Lower lobe of right lung (tissue), 2 donors: ENCODE data around the gene MTERF4. TPM values are rescaled to one million over a fixed set of nuclear protein-coding genes. Genes with fewer than 3 reads are reported as not detected.

Source experiments
- ATAC-seq, 2 donors: fragments of 200-7000 bp; cut with Tn5 transposase; one replicate each; pipeline ENCODE4 v1.9.1; 2020 to 2022; ENCODE audit warnings: mild to moderate bottlenecking in 2 of 2, moderate library complexity in 2 of 2
- DNase-seq: peaks from one replicate; pipeline ENCODE4 v3.0.0-alpha.2; 2020
- H3K27ac ChIP-seq: fragments of 200-600 bp; one replicate; pipeline ENCODE4 v1.8.0; 2022
- H3K27me3 ChIP-seq: fragments of 200-600 bp; one replicate; pipeline ENCODE4 v1.8.0; 2022; ENCODE audit warnings: low read depth
- H3K36me3 ChIP-seq: fragments of 200-600 bp; one replicate; pipeline ENCODE4 v1.8.0; 2022; ENCODE audit warnings: mild to moderate bottlenecking
- H3K4me1 ChIP-seq: fragments of 200-600 bp; one replicate; pipeline ENCODE4 v1.8.0; 2022
- H3K4me3 ChIP-seq: fragments of 200-600 bp; one replicate; pipeline ENCODE4 v1.8.0; 2022; ENCODE audit warnings: mild to moderate bottlenecking
- H3K9me3 ChIP-seq: fragments of 200-600 bp; one replicate; pipeline ENCODE4 v1.8.0; 2022
- intact Hi-C: fragments of 100-400 bp; cut with DNase I; formaldehyde crosslinking; loops from one replicate; pipeline ENCODE4 v1.11.0; 2022
- total RNA-seq: library from RNA; stranded (reverse); fragmentation: NEBNext Ultra II Directional; extraction: Animal tissue kit (Norgen Biotek cat#: 25700); gene quantifications from one replicate; pipeline ENCODE4 v1.2.1, GENCODE V29; 2021
- TF ChIP-seq, protein P1 (sequence below): fragments of 200-600 bp; IDR thresholded peaks from one replicate; pipeline ENCODE4 v1.8.0; 2022; ENCODE audit warnings: antibody characterized with exemption, mild to moderate bottlenecking
- donor health status: DM: no; HTN: yes; CAD: no; lungs with severe emphysema.

MTERF4 gene
- total RNA-seq, 1 donor from 2014 or later, result 32.0 TPM

DNA sequence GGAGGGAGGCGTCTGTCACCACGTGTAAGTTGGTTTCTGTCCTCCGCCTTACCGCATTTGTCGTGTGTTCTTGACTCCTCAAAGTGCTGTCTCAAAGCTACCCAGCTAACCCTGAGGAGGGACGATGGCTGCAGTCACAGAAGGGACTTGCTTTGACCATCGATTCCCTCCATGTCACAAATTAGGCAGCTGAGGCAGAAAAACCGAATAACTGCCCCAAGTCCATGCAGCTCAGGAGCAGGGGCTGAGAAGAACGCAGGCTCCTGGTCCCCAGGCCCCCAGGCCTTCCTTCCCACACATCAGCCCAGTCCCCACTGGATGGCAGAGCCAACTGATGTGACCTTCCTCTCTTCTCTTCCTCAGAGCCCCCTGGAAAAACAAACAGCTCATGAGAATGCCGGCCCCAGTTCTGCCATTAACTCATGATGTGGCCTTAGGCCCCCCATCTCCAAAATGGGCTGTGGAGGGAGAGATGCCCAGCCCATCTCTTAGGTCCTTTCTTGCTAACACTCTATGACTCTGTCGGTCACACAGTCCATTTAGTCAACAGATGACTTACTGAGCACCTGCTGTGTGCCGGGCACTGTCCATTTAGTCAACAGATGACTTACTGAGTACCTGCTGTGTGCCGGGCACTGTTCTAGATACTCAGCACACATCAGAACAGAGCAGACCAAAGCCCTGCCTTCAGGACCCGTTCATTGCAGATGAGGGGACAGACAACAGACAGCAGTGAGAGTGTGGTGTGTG lies 19.6 kb downstream of the MTERF4 start:
- TF ChIP-seq, protein P1, sequence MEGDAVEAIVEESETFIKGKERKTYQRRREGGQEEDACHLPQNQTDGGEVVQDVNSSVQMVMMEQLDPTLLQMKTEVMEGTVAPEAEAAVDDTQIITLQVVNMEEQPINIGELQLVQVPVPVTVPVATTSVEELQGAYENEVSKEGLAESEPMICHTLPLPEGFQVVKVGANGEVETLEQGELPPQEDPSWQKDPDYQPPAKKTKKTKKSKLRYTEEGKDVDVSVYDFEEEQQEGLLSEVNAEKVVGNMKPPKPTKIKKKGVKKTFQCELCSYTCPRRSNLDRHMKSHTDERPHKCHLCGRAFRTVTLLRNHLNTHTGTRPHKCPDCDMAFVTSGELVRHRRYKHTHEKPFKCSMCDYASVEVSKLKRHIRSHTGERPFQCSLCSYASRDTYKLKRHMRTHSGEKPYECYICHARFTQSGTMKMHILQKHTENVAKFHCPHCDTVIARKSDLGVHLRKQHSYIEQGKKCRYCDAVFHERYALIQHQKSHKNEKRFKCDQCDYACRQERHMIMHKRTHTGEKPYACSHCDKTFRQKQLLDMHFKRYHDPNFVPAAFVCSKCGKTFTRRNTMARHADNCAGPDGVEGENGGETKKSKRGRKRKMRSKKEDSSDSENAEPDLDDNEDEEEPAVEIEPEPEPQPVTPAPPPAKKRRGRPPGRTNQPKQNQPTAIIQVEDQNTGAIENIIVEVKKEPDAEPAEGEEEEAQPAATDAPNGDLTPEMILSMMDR, result no peak
- H3K4me3 ChIP-seq, result no peak overlapping the region
- no peak for DNase-seq
- no peaks in the 10 kb centered on the region for H3K9me3 ChIP-seq
- H3K27me3 ChIP-seq, result no peaks in the 10 kb centered on the region
- H3K4me1 ChIP-seq, result no peaks in the 10 kb centered on the region
- peaks cover 20% of the 10 kb centered on the region for H3K36me3 ChIP-seq
- intact Hi-C loops, result no loop called here
- no peak overlapping the region for H3K27ac ChIP-seq
- no peak for ATAC-seq

DNA sequence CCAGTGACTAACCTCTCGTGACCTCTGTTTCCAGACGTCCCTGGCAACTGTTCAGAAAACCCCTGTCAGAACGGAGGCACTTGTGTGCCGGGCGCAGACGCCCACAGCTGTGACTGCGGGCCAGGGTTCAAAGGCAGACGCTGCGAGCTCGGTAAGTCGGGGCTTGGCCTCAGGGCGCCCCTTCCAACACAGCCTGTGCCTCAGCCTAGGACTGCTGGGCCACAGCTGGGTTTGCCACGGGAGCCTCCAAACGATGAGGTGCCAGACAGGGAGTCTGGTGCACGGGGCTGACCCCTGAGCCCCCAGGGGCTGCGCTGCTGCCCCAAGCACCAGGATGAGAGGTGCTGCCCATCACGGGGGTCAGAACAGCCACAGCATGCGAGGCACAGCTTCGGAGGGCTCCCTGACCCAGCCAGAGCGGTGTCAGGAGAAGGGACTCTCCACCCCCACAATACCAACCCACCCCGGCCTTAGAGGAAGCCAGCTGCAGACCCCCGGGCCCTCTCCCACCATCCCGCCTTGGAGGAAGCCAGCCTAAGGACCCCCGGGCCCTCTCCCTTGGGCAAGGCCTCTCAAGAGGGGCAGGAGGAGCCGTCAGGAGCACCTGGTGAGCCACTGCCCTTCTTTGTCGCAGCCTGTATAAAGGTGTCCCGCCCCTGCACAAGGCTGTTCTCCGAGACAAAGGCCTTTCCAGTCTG lies 20.3 kb downstream of the MTERF4 start:
- H3K4me3 ChIP-seq, result no peak overlapping the region
- peak in 1 of 2 donors; percentile 26 for ATAC-seq
- no peak for DNase-seq
- no peaks in the 10 kb centered on the region for H3K27me3 ChIP-seq
- H3K9me3 ChIP-seq, result no peaks in the 10 kb centered on the region
- H3K4me1 ChIP-seq, result no peaks in the 10 kb centered on the region
- H3K36me3 ChIP-seq, result peaks cover 13% of the 10 kb centered on the region
- peak overlapping the region; percentile 24 for H3K27ac ChIP-seq
- TF ChIP-seq, protein P1, result no peak
- intact Hi-C loops, result no loop called here

GRCh38 chr2:241081190-241081642 lies 20.9 kb downstream of the MTERF4 start:
- Histone ChIP-seq H3K27me3 (no peaks in the 10 kb centered on the region), H3K4me3 (no peak overlapping the region), H3K27ac (peak overlapping the region; percentile 24), H3K36me3 (peaks cover 7% of the 10 kb centered on the region), H3K4me1 (no peaks in the 10 kb centered on the region), H3K9me3 (no peaks in the 10 kb centered on the region)
- DNase-seq (no peak), ATAC-seq (peak in 1 of 2 donors; percentile 9)
- TF ChIP-seq, protein P1, result no peak
- intact Hi-C loops, result no loop called here

DNA sequence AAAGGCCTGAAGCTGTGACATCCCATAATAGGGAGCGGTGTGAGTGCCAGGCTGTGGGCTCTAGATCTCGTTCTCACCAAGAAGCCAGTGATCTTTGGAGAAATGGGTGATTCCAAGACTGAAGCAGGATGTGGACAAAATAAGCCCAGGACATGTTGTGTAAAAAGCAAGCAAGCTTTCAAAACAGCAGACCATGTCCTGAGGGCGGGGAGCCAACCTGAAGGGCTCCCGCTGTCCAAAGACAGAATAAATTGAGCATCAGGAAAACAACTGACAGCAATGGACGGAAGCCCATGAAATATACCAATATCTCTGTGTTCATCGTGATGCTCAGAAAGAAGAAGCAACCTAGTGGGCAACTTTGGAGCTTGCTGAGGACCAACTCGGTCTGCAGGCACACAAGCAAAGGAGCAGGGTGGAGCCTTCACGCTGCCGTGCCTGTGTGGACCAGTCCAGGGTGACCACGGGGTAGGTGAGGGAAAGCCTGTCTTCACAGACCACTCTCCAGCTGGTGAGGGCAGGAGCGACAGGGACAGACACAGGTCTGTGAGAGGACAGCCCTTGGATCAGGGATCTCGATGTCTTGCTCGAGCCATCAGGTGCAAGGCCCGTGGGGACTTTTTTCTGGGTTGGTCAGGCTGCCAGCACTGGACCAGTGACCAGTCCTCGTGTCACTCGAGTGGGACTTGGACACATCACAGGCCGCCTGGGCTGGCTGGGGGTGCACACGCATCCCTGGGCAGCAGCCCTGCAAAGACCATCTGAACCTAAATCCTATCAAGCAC lies 21.5 kb downstream of the MTERF4 start:
- Histone ChIP-seq H3K36me3 (peaks cover 1% of the 10 kb centered on the region), H3K4me3 (no peak overlapping the region), H3K9me3 (no peaks in the 10 kb centered on the region), H3K27me3 (no peaks in the 10 kb centered on the region), H3K27ac (no peak overlapping the region), H3K4me1 (no peaks in the 10 kb centered on the region)
- TF ChIP-seq, protein P1, result no peak
- DNase-seq (no peak), ATAC-seq (no peak)
- intact Hi-C loops, result no loop called here

DNA sequence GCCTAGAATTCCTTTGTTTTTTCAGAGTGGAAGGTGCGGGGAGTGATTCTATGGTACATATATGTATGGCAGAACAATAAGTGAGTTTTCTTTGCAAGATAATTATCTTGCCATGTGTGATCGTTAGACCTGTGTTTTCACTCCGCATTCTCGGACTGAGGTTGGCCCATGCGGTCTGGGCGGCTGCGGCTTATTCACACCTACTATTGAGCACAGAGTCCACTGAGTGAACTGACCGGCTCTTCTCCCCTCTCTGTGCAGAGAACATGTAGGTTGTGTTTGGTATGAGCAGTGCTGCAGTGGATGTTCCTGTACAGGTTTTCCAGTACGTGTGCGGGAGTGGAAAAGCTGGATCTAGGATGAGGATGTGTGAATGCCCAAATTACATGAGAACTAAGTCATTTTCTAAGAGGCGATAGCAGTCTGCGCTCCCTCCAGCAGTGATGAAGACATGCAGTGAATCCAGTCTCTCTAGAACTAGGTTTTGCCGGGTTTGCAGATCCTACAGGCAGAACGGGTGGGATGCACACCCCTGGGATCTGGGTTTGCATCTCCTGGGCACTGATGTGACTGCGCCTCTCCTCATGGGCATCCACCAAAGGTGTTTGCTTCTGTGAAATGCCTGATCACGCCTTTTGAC lies 27.1 kb downstream of the MTERF4 start:
- no peaks in the 10 kb centered on the region for H3K27me3 ChIP-seq
- no peak overlapping the region for H3K27ac ChIP-seq
- DNase-seq, result no peak
- intact Hi-C loops, result no loop called here
- no peak for ATAC-seq
- H3K36me3 ChIP-seq, result peaks cover 54% of the 10 kb centered on the region
- no peaks in the 10 kb centered on the region for H3K4me1 ChIP-seq
- no peak overlapping the region for H3K4me3 ChIP-seq
- no peaks in the 10 kb centered on the region for H3K9me3 ChIP-seq
- TF ChIP-seq, protein P1, result no peak
